Stomach (tissue), 9 donors: ENCODE data around the gene IRAK1. TPM values are rescaled to one million over a fixed set of nuclear protein-coding genes. Genes with fewer than 3 reads are reported as not detected.

Experiments used
- DNase-seq, 2 donors: peaks; one replicate each; pipeline versions ENCODE4 v3.0.0 to v3.0.0-alpha.2; 2013 to 2019
- H3K27ac ChIP-seq, 5 donors: fragments of 200-600 bp in 4 of 5; sonication (generic) in 4 of 5; one replicate each; pipeline ENCODE4 v1.5.1; 2013 to 2019; ENCODE audit warnings: mild to moderate bottlenecking in 1 of 5, moderate library complexity in 1 of 5
- H3K27me3 ChIP-seq, 3 donors: fragments of 200-600 bp; sonication (generic); one replicate each; pipeline ENCODE4 v1.5.1; 2017 to 2019; ENCODE audit warnings: mixed run types in 1 of 3
- H3K36me3 ChIP-seq, 4 donors: fragments of 200-600 bp; sonication (generic); 1 replicate in 3 of 4; 2 replicates in 1 of 4; pipeline ENCODE4 v1.5.1; 2016 to 2019
- H3K4me1 ChIP-seq, 4 donors: fragments of 200-600 bp; sonication (generic); one replicate each; pipeline ENCODE4 v1.5.1; 2016 to 2019
- H3K4me3 ChIP-seq, 4 donors: fragments of 200-600 bp; sonication (generic) in 3 of 4; one replicate each; pipeline ENCODE4 v1.5.1; 2016 to 2019; ENCODE audit warnings: mild to moderate bottlenecking in 1 of 4
- H3K9me3 ChIP-seq, 4 donors: fragments of 200-600 bp; sonication (generic); one replicate each; pipeline ENCODE4 v1.5.1; 2016 to 2019
- EP300 ChIP-seq: sonication (generic); formaldehyde crosslinking; IDR thresholded peaks from one replicate; pipeline ENCODE4 v1.6.1; 2017; ENCODE audit warnings: antibody characterized with exemption
- POLR2A ChIP-seq, 4 donors: fragments of 450-650 bp; IDR thresholded peaks; one replicate each; pipeline ENCODE4 v1.6.1; 2016; ENCODE audit warnings: antibody characterized with exemption in 4 of 4, control low read depth in 2 of 4, mild to moderate bottlenecking in 1 of 4, moderate library complexity in 1 of 4
- POLR2AphosphoS5 ChIP-seq, 3 donors: sonication (generic); formaldehyde crosslinking; IDR thresholded peaks; one replicate each; pipeline ENCODE4 v1.6.1; 2016; ENCODE audit warnings: antibody characterized with exemption in 3 of 3
- WGBS, 5 donors: extraction: QIAGEN DNeasy Blood & Tissue Kit in 3 of 5; methylation state at CpG; one replicate each; pipeline versions ENCODE4 v1.1.5 to v1.1.7; 2013 to 2018; 5-methylcytosine and 5-hydroxymethylcytosine counted together
- intact Hi-C: fragments of 100-400 bp; cut with DNase I; formaldehyde crosslinking; loops from one replicate; pipeline ENCODE4 v1.15.1; 2023; ENCODE audit warnings: low total_unique reads
- polyA plus RNA-seq, 3 donors: library from polyadenylated mRNA; stranded (reverse); fragments of 200-250 nt; gene quantifications; one replicate each; pipeline ENCODE4 v1.2.3, GENCODE V29; 2013
- total RNA-seq, 5 donors: library from RNA; depleted of rRNA; stranded (reverse); fragments of >200 nt; gene quantifications; one replicate each; pipeline versions ENCODE4 v1.1.0 to v1.2.3, GENCODE V29; 2014 to 2016
- TF ChIP-seq, protein P1 (sequence below), 7 experiments: fragments of 450-650 bp in 4 of 7; fragments of 200-600 bp in 3 of 7; sonication (generic) in 3 of 7; IDR thresholded peaks; one replicate each; pipeline ENCODE4 v1.5.1; 2016 to 2019; ENCODE audit warnings: antibody characterized with exemption in 7 of 7, control low read depth in 2 of 7, mild to moderate bottlenecking in 1 of 7
- donor health status: healthy with polysubstance abuse.
- donor health status: Bipolar disorder and iron deficiency.
- donor health status: healthy.

The IRAK1 gene
- total and polyA plus RNA-seq, 8 donors: 25.5 to 211 (median 66.9) TPM

DNA sequence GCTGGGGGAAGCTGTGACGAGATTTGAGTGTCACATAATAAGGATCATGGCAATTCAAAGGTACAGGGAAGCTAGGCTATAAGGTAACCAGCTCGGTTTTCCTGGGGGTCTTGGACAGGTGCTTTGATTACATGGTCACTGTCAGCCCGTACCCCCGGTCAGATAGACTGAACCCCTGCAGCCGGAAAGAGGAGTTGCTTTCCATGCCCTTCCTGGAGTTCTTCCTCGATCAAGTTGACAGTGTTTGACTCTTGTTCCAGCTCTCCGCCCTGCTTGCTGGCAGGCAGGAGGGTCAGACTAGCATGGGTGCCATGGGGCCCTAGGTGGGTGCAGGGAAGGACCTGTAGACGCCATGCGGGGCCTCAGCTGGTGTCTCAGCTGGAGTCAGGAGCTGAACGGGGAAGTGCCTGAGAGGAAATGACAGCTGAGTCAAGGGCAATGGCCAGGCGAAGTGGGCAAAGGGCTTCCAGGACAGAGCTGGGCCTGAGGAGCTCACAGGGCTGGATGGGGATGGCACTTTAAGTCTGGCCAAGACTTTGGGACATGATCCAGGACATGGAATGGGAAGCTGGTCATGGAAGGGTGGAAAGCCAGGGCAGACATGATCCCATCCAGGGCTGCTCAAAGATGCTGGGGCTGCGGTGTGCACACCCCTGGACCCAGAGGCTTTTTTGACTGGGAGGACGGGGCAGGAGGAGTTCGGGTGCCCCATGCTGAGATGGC, 45.5 kb downstream of the IRAK1 start:
- DNase-seq: peak in 1 of 2 donors; percentile 33
- 55 to 65% (median 60%) methylated on average over 9 to 14 of the region's 14 CpGs for WGBS, 5 donors
- Histone ChIP-seq H3K36me3 (no peaks in the 10 kb centered on the region), H3K4me1 (peaks cover 14 to 33% (median 26%) of the 10 kb centered on the region in 4 donors), H3K4me3 (peak overlapping the region in 3 of 4 donors; percentile 77 to 90 (median 88)), H3K9me3 (no peaks in the 10 kb centered on the region), H3K27me3 (no peaks in the 10 kb centered on the region), H3K27ac (peak overlapping the region; percentile 52 to 99 (median 99))
- intact Hi-C loops: no loop called here
- TF ChIP-seq POLR2AphosphoS5 (IDR thresholded peaks at IDR 0.05) (no peak), EP300 (no peak), POLR2A (IDR thresholded peaks at IDR 0.05) (no peak)
- TF ChIP-seq, protein P1, sequence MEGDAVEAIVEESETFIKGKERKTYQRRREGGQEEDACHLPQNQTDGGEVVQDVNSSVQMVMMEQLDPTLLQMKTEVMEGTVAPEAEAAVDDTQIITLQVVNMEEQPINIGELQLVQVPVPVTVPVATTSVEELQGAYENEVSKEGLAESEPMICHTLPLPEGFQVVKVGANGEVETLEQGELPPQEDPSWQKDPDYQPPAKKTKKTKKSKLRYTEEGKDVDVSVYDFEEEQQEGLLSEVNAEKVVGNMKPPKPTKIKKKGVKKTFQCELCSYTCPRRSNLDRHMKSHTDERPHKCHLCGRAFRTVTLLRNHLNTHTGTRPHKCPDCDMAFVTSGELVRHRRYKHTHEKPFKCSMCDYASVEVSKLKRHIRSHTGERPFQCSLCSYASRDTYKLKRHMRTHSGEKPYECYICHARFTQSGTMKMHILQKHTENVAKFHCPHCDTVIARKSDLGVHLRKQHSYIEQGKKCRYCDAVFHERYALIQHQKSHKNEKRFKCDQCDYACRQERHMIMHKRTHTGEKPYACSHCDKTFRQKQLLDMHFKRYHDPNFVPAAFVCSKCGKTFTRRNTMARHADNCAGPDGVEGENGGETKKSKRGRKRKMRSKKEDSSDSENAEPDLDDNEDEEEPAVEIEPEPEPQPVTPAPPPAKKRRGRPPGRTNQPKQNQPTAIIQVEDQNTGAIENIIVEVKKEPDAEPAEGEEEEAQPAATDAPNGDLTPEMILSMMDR (IDR thresholded peaks at IDR 0.05): no peak

DNA sequence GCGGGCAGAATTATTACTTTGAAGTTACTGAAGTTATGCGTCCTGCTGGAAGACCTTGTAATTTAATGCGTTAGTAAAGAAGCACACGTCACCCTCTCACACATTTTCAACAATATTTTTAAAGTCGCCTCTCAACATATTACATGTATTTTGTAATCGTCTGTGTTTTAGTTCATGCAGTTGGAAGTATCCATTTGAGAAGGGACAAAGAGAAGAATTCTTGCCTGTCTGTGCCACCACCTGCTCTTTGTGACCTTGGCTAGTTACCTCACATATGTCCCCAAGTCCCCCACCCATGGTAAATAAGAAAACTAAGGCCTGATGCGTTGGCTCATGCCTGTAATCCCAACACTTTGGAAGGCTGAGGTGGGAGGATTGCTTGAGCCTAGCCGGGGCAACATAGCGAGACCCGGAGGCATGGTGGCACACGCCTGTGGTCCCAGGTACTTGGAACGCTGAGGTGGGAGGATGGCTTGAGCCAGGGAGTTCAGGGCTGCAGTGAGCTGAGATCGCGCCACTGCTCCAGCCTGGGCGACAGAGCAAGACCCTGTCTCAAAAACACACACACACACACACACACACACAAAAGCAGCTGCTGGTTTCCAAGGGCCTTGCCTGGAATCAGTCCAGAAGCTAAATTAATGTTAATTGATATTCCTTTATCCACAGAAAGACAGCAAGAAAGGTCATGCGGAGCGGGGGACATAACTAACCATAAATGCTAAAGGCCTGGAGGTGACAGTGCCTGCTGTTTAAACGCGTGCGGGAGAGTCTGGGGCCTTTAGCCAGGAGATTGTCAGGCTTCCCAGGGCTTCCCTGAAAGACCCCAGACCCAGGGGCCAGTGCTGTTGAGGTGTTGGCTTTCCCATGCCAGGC, 46.3 kb downstream of the IRAK1 start:
- H3K9me3 ChIP-seq: no peaks in the 10 kb centered on the region
- H3K27ac ChIP-seq: peak overlapping the region; percentile 96 to 99 (median 99)
- DNase-seq: peak in 1 of 2 donors; percentile 47
- peaks cover 22 to 41% (median 34%) of the 10 kb centered on the region in 4 donors for H3K4me1 ChIP-seq
- peak overlapping the region; percentile 77 to 90 (median 84) for H3K4me3 ChIP-seq
- WGBS, 5 donors: 18 to 45% (median 28%) methylated on average over 16 to 20 of the region's 20 CpGs
- intact Hi-C loops: no loop called here
- H3K36me3 ChIP-seq: no peaks in the 10 kb centered on the region
- TF ChIP-seq, protein P1 (IDR thresholded peaks at IDR 0.05): no peak
- TF ChIP-seq POLR2A (IDR thresholded peaks at IDR 0.05): no peak
- no peak for TF ChIP-seq POLR2AphosphoS5 (IDR thresholded peaks at IDR 0.05)
- no peak for TF ChIP-seq EP300
- no peaks in the 10 kb centered on the region for H3K27me3 ChIP-seq

DNA sequence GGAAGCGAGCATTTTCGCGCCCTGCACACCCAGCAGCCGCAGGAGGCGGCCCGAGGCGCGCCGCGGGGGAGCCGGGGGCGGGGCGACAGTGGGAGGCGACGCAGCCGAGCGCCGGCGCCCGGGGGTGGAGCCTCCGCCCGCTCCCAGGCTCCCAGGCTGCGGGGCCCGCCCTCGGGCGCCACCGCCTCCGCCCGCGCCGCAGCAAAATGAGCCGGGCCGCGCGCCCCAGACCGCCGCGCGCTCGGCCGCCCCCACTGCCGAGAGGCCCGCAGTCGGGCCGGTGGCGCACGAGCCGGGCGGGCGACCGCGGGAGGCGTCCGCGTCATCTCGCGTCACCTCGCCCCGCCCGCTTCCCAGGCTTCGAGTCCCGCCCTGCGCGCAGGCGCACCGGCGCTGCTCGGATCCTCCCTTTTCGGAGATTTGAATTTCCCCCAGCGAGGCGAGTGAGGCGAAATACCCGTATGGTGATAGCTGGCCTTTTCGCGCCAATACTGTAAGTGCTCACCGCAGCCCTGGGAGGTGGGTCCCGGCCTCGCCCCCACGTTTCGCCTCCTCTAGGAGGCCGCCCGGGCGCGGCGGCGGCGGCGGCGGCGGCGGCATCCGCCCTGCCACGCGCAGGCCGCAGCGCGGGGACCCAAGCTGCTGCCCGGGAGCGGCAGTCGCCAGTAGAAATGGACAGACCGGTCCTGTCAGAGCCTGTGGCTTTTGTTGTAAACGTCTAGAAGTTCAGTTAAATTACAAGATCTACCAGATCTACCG, 47.2 kb downstream of the IRAK1 start, which contains the start of gene TMEM187:
Gene TMEM187, plus strand, starts transcription at position 387 of the 759 bp plus-strand sequence. CDS start 9,309 bp downstream, outside the sequence.
- H3K36me3 ChIP-seq: no peaks in the 10 kb centered on the region
- peaks cover 31 to 50% (median 42%) of the 10 kb centered on the region in 4 donors for H3K4me1 ChIP-seq
- H3K4me3 ChIP-seq: peak within 1 kb of the TSS; percentile 77 to 90 (median 84)
- H3K9me3 ChIP-seq: no peaks in the 10 kb centered on the region
- peak within 1 kb of the TSS; percentile 96 to 99 (median 99) for H3K27ac ChIP-seq
- H3K27me3 ChIP-seq: no peaks in the 10 kb centered on the region
- TF ChIP-seq POLR2A (IDR thresholded peaks at IDR 0.05) (no peak), EP300 (no peak), POLR2AphosphoS5 (IDR thresholded peaks at IDR 0.05) (peak; percentile 14 to 61 (median 36))
- intact Hi-C loops: no loop called here
- 0 to 14% (median 4%) methylated on average over 5 to 77 of the region's 103 CpGs for WGBS, 5 donors
- peak; percentile 88 to 96 for DNase-seq

DNA sequence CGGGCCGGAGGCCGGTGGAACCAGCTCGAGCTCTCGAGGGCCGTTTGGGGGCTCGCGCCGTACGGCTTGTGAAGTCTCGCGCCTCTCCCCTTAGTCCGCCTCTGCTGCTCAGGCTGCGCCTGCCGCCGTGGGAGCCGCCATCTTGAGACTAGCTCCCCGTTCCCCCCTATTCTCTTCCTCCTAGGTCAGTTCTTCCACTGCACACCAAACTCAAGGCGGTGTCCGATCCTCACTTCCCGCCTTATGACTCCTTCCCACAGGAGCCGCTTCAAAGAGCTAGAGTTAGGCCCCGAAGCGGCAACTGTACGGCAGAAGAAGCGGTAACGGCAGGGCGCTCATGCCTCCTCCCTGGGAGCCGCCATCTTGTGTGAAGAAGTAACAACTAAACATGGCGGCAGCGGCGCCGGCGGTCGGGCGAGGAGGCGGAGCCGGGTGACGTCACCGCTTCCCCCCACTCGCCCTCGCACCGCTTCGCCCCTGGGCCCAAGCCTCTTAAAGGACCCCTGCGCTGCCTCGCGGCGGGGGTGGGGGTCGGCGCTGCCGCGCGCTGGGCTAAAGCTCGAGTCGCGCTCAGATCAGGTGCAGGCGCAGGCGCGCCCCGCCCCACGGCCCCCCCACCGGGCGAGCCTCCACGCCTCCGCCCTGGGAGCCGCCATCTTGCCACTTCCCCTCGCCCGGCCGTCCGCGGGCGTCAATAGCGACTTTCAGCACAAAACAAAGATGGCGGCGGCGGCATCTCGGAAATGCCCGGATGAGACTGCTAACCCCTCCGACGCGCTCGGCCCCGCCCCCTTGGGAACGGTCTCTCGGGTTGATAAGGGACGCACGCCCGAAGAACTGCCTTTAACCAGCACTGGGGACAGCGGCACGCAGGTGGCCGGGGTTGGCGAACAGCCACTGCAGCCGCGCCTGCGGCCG, 48.0 kb downstream of the IRAK1 start, which contains the start of gene HCFC1:
Gene HCFC1, minus strand, starts transcription at position 369 of the 918 bp plus-strand sequence. CDS start 978 bp downstream, outside the sequence.
- Histone ChIP-seq H3K27ac (peak within 1 kb of the TSS; percentile 96 to 99 (median 99)), H3K4me1 (peaks cover 39 to 58% (median 51%) of the 10 kb centered on the region in 4 donors), H3K9me3 (no peaks in the 10 kb centered on the region), H3K27me3 (no peaks in the 10 kb centered on the region), H3K4me3 (peak within 1 kb of the TSS; percentile 77 to 90 (median 84)), H3K36me3 (no peaks in the 10 kb centered on the region)
- DNase-seq: peak; percentile 93 to 98
- TF ChIP-seq, protein P1 (IDR thresholded peaks at IDR 0.05): no peak
- peak in 1 of 4 donors; percentile 49 for TF ChIP-seq POLR2A (IDR thresholded peaks at IDR 0.05)
- peak; percentile 28 to 60 (median 42) for TF ChIP-seq POLR2AphosphoS5 (IDR thresholded peaks at IDR 0.05)
- intact Hi-C loops: no loop called here
- WGBS, 5 donors: 0 to 23% (median 2%) methylated on average over 9 to 96 of the region's 96 CpGs
